Measurements from ENCODE around the gene LIPI.
"Not testable (repeated sequence)": the region's sequence is repeated elsewhere in the genome, so short reads cannot be mapped to it uniquely, and the experiment has no call there.

- TF ChIP-seq EZH2phosphoT487 (IDR thresholded peaks at IDR 0.05; ENCODE audit: insufficient read depth, low read depth); EZH2 (IDR thresholded peaks at IDR 0.05; ENCODE audit: insufficient read depth, poor library complexity, severe bottlenecking): not testable (repeated sequence)
Measured at GRCh38 chr21:14090184-14090583, 120.6 kb downstream of the LIPI start.

Data from GM23248 (cell line).